HepG2 (cell line): ENCODE results near the gene PPRC1. TPM values are rescaled to one million over a fixed set of nuclear protein-coding genes. Genes with fewer than 3 reads are reported as not detected.

Source experiments
- CREB1 ChIP-seq, 2 experiments: fragments of 450-650 bp in 1 of 2; IDR thresholded peaks; 2 replicates each; pipeline ENCODE4 v1.6.1; 2016 to 2017; ENCODE audit warnings: control low read depth in 1 of 2, mild to moderate bottlenecking in 1 of 2, missing compliant biosample characterization in 1 of 2, missing genetic modification characterization in 1 of 2
- FOXA3 ChIP-seq: IDR thresholded peaks from 2 replicates; pipeline ENCODE4 v1.6.1; 2016; ENCODE audit warnings: missing genetic modification reagents, missing compliant biosample characterization
- HDAC6 ChIP-seq: fragments of 200-600 bp; sonication (generic); IDR thresholded peaks from 2 replicates; pipeline ENCODE4 v1.7.0; 2017; ENCODE audit warnings: mild to moderate bottlenecking, antibody characterized with exemption, low read length, low read depth
- HNF1A ChIP-seq, 2 experiments: sonication (generic) in 1 of 2; formaldehyde crosslinking in 1 of 2; IDR thresholded peaks; 2 replicates each; pipeline versions ENCODE4 v1.4.0 to v1.6.1; 2016 to 2020; ENCODE audit warnings: borderline replicate concordance in 1 of 2, low read depth in 1 of 2, mild to moderate bottlenecking in 1 of 2, missing genetic modification reagents in 1 of 2
- SMAD1 ChIP-seq: sonication (generic); formaldehyde crosslinking; IDR thresholded peaks from 2 replicates; pipeline ENCODE4 v1.4.0; 2020; ENCODE audit warnings: missing genetic modification reagents, low read depth, mild to moderate bottlenecking, borderline replicate concordance
- TCF7L2 ChIP-seq: IDR thresholded peaks from 2 replicates; pipeline ENCODE4 v1.6.1; 2011; ENCODE audit warnings: mild to moderate bottlenecking, low read depth, low read length, moderate library complexity
- ZBTB7A ChIP-seq: sonication (generic); formaldehyde crosslinking; IDR thresholded peaks from 2 replicates; pipeline ENCODE4 v1.8.0; 2022; ENCODE audit warnings: mild to moderate bottlenecking, missing genetic modification reagents
- ZMYM2 ChIP-seq: sonication (generic); formaldehyde crosslinking; IDR thresholded peaks from 2 replicates; pipeline ENCODE4 v1.8.0; 2022; ENCODE audit warnings: mild to moderate bottlenecking, missing genetic modification reagents
- ZNF431 ChIP-seq: sonication (generic); formaldehyde crosslinking; IDR thresholded peaks from 2 replicates; pipeline ENCODE4 v1.9.0; 2022; ENCODE audit warnings: missing genetic modification reagents, low read depth, mild to moderate bottlenecking, borderline replicate concordance
- ZNF549 ChIP-seq: sonication (generic); formaldehyde crosslinking; IDR thresholded peaks from 2 replicates; pipeline ENCODE4 v1.5.0; 2020; ENCODE audit warnings: missing genetic modification reagents
- ZNF7 ChIP-seq: IDR thresholded peaks from 2 replicates; pipeline ENCODE4 v1.6.1; 2016; ENCODE audit warnings: missing biosample characterization, missing genetic modification reagents
- ZNF777 ChIP-seq: sonication (generic); formaldehyde crosslinking; IDR thresholded peaks from 2 replicates; pipeline ENCODE4 v1.4.0; 2020; ENCODE audit warnings: missing genetic modification reagents
- polyA plus RNA-seq, 8 experiments: library from polyadenylated mRNA; depleted of rRNA in 3 of 8; stranded (reverse) in 7 of 8; unstranded in 1 of 8; fragments of >200 nt; fragmentation: Illumina TruSeq in 4 of 8; extraction: Trizol in 4 of 8; gene quantifications; 2 replicates each; pipeline versions ENCODE4 v1.2.1 to v1.2.3, GENCODE V29; 2011 to 2016; ENCODE audit warnings: low read depth in 4 of 8, missing spikeins in 1 of 8, mixed read lengths in 1 of 8; ENCODE audit not compliant: insufficient read depth in 1 of 8
- total RNA-seq, 5 experiments: library from RNA; depleted of rRNA; stranded (reverse); fragments of >200 nt; fragmentation: Illumina TruSeq; extraction: Trizol; gene quantifications; 2 replicates each; pipeline ENCODE4 v1.2.3, GENCODE V29; 2016; ENCODE audit warnings: low read depth in 1 of 5
- TF ChIP-seq, protein P1 (sequence below): IDR thresholded peaks from 2 replicates; pipeline ENCODE4 v1.6.1; 2016; ENCODE audit warnings: mild to moderate bottlenecking, missing biosample characterization, missing genetic modification reagents
- TF ChIP-seq, protein P2 (sequence below): sonication (generic); formaldehyde crosslinking; conservative IDR thresholded peaks from 2 replicates; pipeline ENCODE4 v1.8.1; 2023; ENCODE audit warnings: missing genetic modification reagents
- TF ChIP-seq, protein P3 (sequence below): sonication (generic); formaldehyde crosslinking; IDR thresholded peaks from 2 replicates; pipeline ENCODE4 v1.4.0; 2020; ENCODE audit warnings: missing genetic modification reagents, borderline replicate concordance
- TF ChIP-seq, protein P4 (sequence below): sonication (generic); formaldehyde crosslinking; IDR thresholded peaks from 2 replicates; pipeline ENCODE4 v1.4.0; 2020; ENCODE audit warnings: missing genetic modification reagents, mild to moderate bottlenecking, borderline replicate concordance

Gene PPRC1
- total and polyA plus RNA-seq, 2 of the 13 experiments (the other 11 are each of a cell fraction or from before 2014, with no cell fraction given): 18.7 to 24.2 TPM

- 0 out of 2 replicates have a peak, but pooled peaks have one; percentile 71 for TF ChIP-seq ZMYM2 (CRISPR knock-in tag)
- 0 out of 2 replicates have a peak, but pooled peaks have one; percentile 17 for TF ChIP-seq HNF1A (IDR thresholded peaks at IDR 0.05; ENCODE audit: low read depth)
- peak; percentile 52; the same call in 1 of the 2 replicates for TF ChIP-seq HNF1A (CRISPR knock-in tag; IDR thresholded peaks at IDR 0.05; ENCODE audit: borderline replicate concordance)
- TF ChIP-seq ZNF431 (CRISPR knock-in tag): no peak
- TF ChIP-seq SMAD1 (CRISPR knock-in tag): peak; percentile 72; the same call in 1 of the 2 replicates
- TF ChIP-seq, protein P1, sequence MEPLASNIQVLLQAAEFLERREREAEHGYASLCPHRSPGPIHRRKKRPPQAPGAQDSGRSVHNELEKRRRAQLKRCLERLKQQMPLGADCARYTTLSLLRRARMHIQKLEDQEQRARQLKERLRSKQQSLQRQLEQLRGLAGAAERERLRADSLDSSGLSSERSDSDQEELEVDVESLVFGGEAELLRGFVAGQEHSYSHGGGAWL (CRISPR knock-in tag): peak; percentile 82
- TF ChIP-seq, protein P2, sequence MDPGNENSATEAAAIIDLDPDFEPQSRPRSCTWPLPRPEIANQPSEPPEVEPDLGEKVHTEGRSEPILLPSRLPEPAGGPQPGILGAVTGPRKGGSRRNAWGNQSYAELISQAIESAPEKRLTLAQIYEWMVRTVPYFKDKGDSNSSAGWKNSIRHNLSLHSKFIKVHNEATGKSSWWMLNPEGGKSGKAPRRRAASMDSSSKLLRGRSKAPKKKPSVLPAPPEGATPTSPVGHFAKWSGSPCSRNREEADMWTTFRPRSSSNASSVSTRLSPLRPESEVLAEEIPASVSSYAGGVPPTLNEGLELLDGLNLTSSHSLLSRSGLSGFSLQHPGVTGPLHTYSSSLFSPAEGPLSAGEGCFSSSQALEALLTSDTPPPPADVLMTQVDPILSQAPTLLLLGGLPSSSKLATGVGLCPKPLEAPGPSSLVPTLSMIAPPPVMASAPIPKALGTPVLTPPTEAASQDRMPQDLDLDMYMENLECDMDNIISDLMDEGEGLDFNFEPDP: no peak
- TF ChIP-seq TCF7L2: no peak
- no peak for TF ChIP-seq ZNF7 (CRISPR knock-in tag)
- peak; percentile 68 for TF ChIP-seq FOXA3
- no peak for TF ChIP-seq ZNF549
- TF ChIP-seq ZBTB7A (CRISPR knock-in tag): peak; percentile 71; the same call in 1 of the 2 replicates
- TF ChIP-seq, protein P3, sequence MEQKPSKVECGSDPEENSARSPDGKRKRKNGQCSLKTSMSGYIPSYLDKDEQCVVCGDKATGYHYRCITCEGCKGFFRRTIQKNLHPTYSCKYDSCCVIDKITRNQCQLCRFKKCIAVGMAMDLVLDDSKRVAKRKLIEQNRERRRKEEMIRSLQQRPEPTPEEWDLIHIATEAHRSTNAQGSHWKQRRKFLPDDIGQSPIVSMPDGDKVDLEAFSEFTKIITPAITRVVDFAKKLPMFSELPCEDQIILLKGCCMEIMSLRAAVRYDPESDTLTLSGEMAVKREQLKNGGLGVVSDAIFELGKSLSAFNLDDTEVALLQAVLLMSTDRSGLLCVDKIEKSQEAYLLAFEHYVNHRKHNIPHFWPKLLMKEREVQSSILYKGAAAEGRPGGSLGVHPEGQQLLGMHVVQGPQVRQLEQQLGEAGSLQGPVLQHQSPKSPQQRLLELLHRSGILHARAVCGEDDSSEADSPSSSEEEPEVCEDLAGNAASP (CRISPR knock-in tag): peak; percentile 56; the same call in 1 of the 2 replicates
- 0 out of 2 replicates have a peak, but pooled peaks have one; percentile 41 for TF ChIP-seq ZNF777
- TF ChIP-seq CREB1 (IDR thresholded peaks at IDR 0.05): peak; percentile 99
- peak; percentile 99 for TF ChIP-seq CREB1 (CRISPR knock-in tag; IDR thresholded peaks at IDR 0.05)
- TF ChIP-seq HDAC6: no peak
- TF ChIP-seq, protein P4, sequence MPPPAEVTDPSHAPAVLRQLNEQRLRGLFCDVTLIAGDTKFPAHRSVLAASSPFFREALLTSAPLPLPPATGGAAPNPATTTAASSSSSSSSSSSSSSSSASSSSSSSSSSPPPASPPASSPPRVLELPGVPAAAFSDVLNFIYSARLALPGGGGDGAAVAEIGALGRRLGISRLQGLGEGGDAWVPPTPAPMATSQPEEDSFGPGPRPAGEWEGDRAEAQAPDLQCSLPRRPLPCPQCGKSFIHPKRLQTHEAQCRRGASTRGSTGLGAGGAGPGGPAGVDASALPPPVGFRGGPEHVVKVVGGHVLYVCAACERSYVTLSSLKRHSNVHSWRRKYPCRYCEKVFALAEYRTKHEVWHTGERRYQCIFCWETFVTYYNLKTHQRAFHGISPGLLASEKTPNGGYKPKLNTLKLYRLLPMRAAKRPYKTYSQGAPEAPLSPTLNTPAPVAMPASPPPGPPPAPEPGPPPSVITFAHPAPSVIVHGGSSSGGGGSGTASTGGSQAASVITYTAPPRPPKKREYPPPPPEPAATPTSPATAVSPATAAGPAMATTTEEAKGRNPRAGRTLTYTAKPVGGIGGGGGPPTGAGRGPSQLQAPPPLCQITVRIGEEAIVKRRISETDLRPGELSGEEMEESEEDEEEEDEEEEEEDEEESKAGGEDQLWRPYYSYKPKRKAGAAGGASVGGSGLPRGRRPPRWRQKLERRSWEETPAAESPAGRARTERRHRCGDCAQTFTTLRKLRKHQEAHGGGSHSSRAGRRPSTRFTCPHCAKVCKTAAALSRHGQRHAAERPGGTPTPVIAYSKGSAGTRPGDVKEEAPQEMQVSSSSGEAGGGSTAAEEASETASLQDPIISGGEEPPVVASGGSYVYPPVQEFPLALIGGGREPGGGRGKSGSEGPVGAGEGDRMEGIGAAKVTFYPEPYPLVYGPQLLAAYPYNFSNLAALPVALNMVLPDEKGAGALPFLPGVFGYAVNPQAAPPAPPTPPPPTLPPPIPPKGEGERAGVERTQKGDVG (CRISPR knock-in tag): peak; percentile 95; the same call in 1 of the 2 replicates
Measured at GRCh38 chr10:102151774-102152544, 19.1 kb downstream of the PPRC1 start, which contains the start of gene NOLC1 (continued).
